HG03139 (cell line): ENCODE results near the gene BORCS8.
A peak's percentile ranks its signal among the peaks of the same experiment; 100 is the strongest.
"Not testable (repeated sequence)": the region's sequence is repeated elsewhere in the genome, so short reads cannot be mapped to it uniquely, and the experiment has no call there.

Experiments used
- ATAC-seq: cut with Tn5 transposase; IDR thresholded peaks from one replicate; pipeline ENCODE4 v1.9.1; 2021; ENCODE audit not compliant: unreplicated experiment

BORCS8 gene

GRCh38 chr19:19181488-19181998, 10.4 kb downstream of the BORCS8 start:
- ATAC-seq = no peak

- no peak for ATAC-seq
Measured at GRCh38 chr19:19179548-19180441, 12.2 kb downstream of the BORCS8 start.

- ATAC-seq = no peak
Measured at GRCh38 chr19:19176950-19177349, 15.0 kb downstream of the BORCS8 start.

GRCh38 chr19:19173243-19173642, 18.7 kb downstream of the BORCS8 start:
- not testable (repeated sequence) for ATAC-seq

- ATAC-seq = no peak
Measured at GRCh38 chr19:19171821-19172532, 20.0 kb downstream of the BORCS8 start.

GRCh38 chr19:19170873-19171672, 20.9 kb downstream of the BORCS8 start:
- no peak for ATAC-seq

GRCh38 chr19:19170053-19170872, 21.7 kb downstream of the BORCS8 start, which contains the start of gene MEF2B:
Gene MEF2B (minus strand): TSS chr19:19170263. CDS start chr19:19150735, 19,528 bp downstream.
- peak; percentile 79 for ATAC-seq

- no peak for ATAC-seq
Measured at GRCh38 chr19:19169236-19170052, 22.5 kb downstream of the BORCS8 start.

- no peak for ATAC-seq
Measured at GRCh38 chr19:19167612-19168011, 24.3 kb downstream of the BORCS8 start.

GRCh38 chr19:19165396-19165795, 26.6 kb downstream of the BORCS8 start:
- ATAC-seq = no peak

GRCh38 chr19:19162495-19162894, 29.5 kb downstream of the BORCS8 start:
- ATAC-seq = no peak

GRCh38 chr19:19160461-19161035, 31.4 kb downstream of the BORCS8 start:
- peak; percentile 47 for ATAC-seq

GRCh38 chr19:19159534-19159933, 32.4 kb downstream of the BORCS8 start:
- ATAC-seq = no peak

GRCh38 chr19:19157808-19158207, 34.1 kb downstream of the BORCS8 start:
- no peak for ATAC-seq

GRCh38 chr19:19155495-19156219, 36.3 kb downstream of the BORCS8 start:
- ATAC-seq = peak; percentile 69

- ATAC-seq = no peak
Measured at GRCh38 chr19:19154768-19155494, 37.0 kb downstream of the BORCS8 start.

- no peak for ATAC-seq
Measured at GRCh38 chr19:19152668-19153384, 39.1 kb downstream of the BORCS8 start.
